Activated CD4-positive, CD25-positive, alpha-beta regulatory T cell treated with anti-CD3 and anti-CD28 coated beads, Interleukin-2, amount 50 U/mL, for 16 hours (primary cell): ENCODE data around the gene CRTAC1.
A peak's percentile ranks its signal among the peaks of the same experiment; 100 is the strongest.

Experiments used
- DNase-seq: peaks from one replicate; pipeline ENCODE4 v3.0.0-alpha.2; 2020; ENCODE audit warnings: low read depth, low spot score

CRTAC1 gene

GRCh38 chr10:97924678-97925077, 105.7 kb downstream of the CRTAC1 start:
- no peak for DNase-seq

DNA sequence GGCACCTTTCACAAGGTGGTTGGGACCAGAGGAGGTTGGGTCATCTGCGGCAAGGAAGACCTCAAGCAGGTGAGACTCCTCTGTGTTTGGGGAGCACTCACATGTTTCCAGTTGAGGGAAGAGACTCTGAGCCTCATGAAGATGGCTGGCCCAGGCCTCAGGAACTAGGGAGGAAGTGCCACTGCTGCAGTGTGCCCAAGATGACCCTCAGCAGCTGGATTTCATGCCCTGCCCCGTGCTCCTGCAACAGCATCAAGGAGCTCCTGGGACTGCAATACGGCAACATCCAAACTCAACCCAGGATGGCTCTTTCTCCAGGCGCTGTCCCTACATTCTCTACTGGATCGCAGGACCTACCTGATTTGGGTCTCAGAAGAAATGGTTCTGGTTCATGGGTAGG, 106.9 kb downstream of the CRTAC1 start:
- DNase-seq: no peak

DNA sequence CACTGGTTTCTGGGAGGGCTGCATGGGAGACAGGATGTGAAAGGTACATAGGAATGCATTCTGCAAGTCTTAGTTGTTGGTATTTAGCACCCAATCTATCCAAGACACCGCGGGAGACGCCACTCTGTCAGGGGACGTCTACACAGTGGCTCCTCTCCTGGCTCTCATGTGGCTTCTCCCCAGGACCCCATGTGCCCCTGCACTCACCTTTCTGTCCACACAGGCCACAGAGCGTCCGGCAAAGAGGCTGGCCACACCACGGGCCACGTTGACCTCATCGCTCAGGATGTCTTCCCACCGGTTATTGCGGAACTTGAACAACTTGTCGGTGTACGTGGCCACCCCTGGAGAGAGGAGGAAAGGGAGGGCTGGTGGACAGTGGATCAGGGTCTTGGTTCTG, 107.4 kb downstream of the CRTAC1 start:
- DNase-seq: no peak

DNA sequence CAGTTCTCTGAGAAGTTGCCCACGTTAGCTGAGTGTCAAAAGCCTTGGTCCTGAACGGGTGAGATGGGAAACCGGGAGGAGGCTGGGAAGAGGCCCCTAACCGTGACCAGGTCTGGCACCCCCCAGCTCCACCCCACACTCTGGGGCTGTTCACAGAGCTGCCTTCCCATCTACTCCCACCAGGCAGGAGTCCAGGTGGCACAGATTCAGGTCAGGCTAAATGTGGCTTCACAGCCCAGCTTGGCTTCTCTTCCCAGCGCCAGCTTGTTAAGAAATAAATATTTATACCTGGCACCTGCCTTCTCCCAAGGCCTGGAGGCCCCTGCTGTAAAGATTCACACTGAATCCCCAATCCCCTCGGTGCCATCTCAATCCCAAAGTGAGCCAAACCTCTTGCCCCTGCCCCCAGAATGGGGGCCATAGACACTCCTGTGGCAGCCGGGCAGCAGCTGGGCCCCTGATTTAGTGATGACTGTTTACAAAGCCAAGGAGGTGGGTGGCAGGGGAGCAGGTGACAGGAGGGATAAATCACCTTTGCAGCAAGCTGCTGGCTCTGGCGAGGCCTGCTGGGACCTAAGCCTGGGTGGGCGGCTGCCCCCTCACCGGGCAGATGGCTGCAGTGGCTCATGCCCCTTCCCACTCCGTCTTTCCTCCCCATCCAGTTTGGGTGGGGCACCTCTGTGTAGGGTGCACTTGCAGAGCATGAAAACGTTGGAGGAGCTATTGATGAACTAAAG, 108.2 kb downstream of the CRTAC1 start:
- DNase-seq: no peak

DNA sequence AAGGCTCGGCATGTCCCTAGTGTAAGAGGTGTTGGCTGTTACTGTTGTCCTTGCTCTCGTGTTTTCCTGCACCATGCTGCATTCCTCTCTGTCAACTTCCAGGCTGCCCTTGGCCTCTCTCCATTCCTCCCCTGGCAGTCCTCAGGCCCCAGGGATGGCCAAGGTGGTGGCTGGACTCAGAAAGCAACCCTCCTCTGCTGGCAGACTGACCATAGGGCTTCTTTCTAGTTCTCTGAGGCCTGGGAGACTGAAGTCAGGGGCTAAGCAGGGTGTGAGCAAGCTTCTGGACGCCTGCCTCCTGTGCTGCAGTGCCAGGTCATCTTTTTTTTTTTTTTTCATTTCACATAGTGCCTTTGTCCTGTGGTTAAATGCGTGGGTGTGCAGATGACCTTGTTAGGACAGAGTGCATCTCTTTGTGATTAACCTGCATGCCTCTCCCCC, 108.8 kb downstream of the CRTAC1 start:
- no peak for DNase-seq

DNA sequence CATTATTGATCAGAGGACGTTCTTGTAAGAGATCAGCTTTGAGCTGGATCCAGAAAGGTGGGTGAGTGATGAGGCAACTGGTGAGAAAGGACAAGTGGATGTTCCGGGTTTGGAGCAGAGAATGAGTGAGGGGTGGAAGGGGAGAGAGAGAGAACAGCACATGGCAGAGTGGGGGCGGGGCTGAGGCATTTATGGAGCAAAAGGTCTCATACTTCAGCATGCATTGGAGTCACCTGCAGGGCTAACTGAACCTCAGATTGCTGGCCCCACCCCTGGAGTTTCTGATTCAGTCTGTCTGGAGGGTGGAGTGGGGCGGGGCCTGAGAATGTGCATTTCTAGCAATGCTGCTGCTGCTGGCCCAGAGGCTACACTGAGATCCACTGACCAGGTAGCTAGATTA, 109.6 kb downstream of the CRTAC1 start:
- no peak for DNase-seq

GRCh38 chr10:97919012-97919411, 111.4 kb downstream of the CRTAC1 start:
- DNase-seq: no peak

DNA sequence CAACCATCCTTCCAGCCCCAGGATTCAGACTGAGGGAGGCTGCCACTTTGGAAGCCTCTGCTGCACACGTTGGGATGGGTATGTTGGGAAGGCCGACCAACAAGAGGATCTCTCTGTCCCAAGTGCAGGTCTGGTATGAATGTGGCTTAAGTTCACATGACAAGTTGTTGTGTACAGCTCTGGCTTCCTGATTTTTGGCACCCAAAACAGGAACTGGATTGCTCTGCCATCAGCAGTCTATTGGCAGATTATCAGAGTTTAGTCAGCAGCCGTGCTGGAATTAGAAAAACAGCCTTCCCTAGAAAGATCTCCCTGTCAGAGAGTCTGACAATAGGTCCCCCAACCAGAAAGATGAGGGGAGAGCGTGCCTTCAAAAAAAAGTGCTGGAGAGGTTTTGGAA, 113.8 kb downstream of the CRTAC1 start:
- no peak for DNase-seq

- no peak for DNase-seq
Measured at GRCh38 chr10:97915346-97916131, 114.9 kb downstream of the CRTAC1 start.

- peak; percentile 45 for DNase-seq
Measured at GRCh38 chr10:97914837-97915211, 115.6 kb downstream of the CRTAC1 start.

GRCh38 chr10:97914171-97914836, 116.1 kb downstream of the CRTAC1 start:
- no peak for DNase-seq

DNA sequence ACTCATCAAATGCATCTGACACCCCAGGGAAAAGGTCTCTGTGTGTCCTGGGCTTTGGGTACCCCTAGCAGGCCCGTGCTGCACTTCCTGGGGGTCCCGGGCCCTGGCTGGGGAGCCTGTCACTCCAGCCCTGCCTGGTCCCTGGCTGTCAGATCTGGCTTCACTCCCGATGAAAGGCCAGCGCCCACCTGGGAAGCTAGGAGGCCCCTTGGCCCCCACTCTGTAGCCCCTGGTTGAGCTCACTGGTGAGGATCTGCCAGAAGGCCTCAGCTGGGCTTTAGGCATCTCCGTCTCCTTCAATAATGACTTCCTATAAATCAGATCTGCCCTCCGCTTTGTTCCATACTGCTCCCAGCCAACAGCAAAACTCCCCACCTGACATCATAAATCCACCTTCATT, 116.8 kb downstream of the CRTAC1 start:
- no peak for DNase-seq

GRCh38 chr10:97913193-97913592, 117.2 kb downstream of the CRTAC1 start:
- no peak for DNase-seq

- no peak for DNase-seq
Measured at GRCh38 chr10:97911217-97911616, 119.2 kb downstream of the CRTAC1 start.

- no peak for DNase-seq
Measured at GRCh38 chr10:97910661-97911060, 119.8 kb downstream of the CRTAC1 start.

DNA sequence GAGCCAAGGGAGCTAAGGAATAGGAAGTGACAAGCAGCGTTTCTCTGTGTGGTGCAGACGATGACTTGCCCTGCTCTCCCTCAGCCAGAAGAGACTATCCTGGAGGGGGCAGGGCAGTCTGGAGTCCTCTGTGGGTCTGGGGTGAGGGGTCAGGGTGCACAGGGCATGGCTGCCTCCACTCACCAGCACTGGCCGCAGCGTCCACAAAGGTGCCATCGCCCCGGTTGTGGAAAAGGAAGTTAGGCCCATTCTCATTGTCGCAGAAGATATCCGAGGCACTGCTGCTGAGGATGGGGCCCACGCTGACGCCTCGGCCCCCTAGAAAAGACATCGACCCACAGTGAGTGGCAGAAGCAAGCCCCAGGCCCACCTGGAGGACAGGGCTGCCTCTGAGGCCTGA, 122.6 kb downstream of the CRTAC1 start:
- DNase-seq: no peak

DNA sequence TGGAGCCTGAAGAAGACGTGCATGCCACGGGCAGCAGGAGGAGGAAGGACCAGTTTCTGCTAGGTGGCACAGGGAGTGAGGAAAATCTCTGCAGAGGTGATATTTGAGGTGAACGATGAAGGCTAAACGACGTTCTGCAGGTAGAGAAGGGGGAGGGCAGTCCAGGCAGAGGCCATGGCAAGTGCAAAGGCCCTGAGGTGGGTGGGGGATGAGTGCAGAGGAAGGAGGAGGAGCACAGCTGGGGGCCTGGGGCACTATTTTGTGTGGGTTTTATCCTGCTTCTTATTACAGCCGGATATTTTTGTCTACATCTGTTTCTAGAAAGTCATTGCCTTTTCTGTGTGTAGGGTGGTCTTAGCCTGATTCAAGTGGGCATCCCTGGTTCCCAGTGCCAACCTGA, 123.2 kb downstream of the CRTAC1 start:
- DNase-seq: no peak

GRCh38 chr10:97905276-97905675, 125.1 kb downstream of the CRTAC1 start:
- no peak for DNase-seq

GRCh38 chr10:97904576-97904975, 125.8 kb downstream of the CRTAC1 start:
- no peak for DNase-seq

GRCh38 chr10:97904018-97904381, 126.4 kb downstream of the CRTAC1 start:
- DNase-seq: no peak

DNA sequence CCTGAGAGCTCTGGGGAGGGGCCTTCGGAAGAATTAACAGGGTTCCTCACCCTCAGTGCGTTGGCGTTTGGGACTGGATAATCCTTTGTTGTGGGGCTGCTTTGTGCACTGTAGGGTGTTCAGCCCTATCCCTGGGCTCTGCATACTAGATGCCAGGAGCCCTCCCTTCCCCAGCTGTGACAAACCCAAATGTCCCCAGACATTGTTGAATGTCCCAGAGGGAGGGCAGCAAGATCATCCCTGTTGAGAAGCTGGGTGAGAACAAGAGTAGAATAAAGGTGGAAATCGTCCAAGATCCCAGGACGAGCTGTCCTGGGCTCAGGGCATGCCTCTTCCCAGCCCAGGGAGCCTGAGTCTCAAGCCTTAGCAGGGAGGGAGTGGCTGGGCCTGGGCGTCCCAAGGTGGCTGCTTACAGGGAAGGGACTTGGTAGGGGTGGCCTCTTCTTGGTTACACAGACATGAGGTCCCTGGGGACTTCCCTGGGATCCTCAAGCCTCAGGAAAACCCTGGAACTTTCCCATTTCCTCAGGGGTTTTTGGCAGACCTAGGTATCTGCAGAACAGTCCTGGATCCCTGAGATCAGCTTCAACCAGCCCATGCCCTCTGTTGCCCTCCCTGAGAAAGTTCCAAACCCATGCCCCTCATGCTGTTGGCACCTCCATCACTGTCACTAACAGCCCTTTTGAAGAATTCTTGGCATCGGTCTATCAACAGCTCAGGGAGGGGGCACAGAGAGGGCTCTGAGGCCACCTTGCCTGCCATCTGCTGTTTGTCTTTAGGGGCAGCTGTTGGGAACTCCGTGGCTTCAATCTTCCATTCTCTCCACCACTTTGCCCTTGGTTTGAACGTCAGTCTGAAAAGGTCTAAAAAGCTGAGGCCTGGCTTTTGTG, 127.0 kb downstream of the CRTAC1 start:
- DNase-seq: no peak

- no peak for DNase-seq
Measured at GRCh38 chr10:97901381-97901780, 129.0 kb downstream of the CRTAC1 start.
